HG03558 (cell line): Measurements from ENCODE around the gene ADSL.

ENCODE experiments used
- ATAC-seq: cut with Tn5 transposase; IDR thresholded peaks from one replicate; pipeline ENCODE4 v1.9.1; 2021; ENCODE audit warnings: moderate number of reproducible peaks; ENCODE audit not compliant: unreplicated experiment; ENCODE audit errors: extremely low read depth

ADSL gene

GRCh38 chr22:40326905-40327735 lies 19.2 kb upstream of the ADSL start:
- no peak for ATAC-seq

DNA sequence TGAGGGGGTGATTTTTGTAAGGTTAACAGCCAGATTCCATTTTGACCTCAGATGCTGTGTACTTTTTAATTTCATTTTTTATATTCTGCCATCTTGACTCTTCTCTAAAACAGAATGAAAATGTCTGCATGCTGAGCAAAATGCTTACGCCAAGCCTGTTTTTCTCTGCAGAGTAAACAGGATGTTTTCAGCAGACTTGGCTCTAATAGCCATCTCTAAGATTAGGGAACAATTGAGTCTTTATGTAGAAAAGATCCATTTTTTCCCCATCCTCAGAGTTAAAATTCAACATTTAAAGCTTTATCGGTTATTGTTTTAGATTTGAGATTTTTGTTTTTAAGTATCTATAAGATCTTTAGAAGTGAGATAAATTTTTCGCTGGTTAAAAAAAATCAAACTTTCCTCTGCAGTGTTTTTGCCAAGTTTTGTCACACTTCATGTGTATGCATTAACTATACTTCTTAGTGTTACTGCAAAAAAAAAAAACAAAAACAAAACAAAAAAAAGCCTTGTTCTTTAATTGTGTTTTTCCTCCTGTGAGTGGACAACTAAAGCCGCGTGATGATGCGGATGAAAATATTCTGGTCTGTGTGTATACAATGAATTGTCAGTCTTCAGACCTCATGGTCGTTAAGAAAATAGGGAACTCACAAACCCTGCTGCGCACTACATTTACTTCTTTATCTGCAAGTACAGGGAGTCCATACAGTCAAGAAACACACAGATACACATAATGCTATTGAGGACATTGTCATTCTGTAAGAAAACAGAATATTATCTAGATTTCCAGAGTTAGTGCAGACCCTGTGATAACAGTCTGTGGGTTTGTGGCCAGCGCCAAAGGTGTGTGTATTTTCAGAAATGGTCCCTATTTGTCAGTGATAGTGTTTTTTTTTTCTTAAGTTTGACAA lies 17.5 kb upstream of the ADSL start:
- no peak for ATAC-seq

DNA sequence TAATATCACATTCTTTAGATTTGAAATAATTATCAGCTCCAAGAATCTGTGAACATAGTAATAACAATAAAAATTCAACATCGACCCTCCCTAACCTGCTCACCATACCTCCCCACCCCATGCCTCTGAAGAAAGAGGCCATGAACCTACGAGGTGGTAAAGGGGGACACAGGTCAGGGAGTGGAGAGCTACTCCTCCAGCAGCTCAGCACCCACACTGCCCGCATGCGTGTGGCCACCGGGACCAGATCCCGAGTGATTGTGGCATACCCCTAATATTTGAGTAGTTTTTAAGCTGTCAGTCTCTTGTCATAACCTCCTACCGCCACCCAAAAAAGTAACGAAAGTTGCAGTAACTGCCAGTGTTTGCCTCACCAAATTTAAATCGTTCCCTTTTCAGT lies 16.8 kb upstream of the ADSL start:
- no peak for ATAC-seq

GRCh38 chr22:40330086-40330485 lies 16.2 kb upstream of the ADSL start:
- ATAC-seq = no peak

- ATAC-seq = no peak
Measured at GRCh38 chr22:40330615-40331014, 15.7 kb upstream of the ADSL start.

GRCh38 chr22:40331706-40332105 lies 14.6 kb upstream of the ADSL start:
- ATAC-seq = no peak

DNA sequence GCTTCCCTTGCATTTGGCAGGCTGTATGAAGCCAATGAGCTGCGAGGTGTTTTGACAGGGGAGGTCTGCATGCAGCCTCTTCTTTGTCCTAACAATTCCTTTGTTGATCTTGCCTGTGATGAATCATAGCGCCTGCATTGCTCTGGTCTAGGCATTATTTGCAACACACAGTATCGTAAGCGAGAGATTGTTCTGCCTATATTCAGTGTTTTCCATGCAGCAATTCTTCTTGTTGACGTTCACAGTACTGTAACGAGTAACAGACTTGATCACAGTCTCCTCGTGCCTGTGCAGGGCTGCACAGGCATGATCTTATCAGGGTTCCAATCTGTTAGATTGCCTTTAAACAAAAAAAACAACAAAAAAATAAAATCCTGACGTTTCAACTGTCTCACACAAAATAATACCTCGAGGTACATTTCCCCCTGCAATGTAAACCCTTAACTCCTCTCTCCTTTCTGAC lies 13.9 kb upstream of the ADSL start:
- no peak for ATAC-seq

GRCh38 chr22:40334060-40334459 lies 12.2 kb upstream of the ADSL start:
- no peak for ATAC-seq

DNA sequence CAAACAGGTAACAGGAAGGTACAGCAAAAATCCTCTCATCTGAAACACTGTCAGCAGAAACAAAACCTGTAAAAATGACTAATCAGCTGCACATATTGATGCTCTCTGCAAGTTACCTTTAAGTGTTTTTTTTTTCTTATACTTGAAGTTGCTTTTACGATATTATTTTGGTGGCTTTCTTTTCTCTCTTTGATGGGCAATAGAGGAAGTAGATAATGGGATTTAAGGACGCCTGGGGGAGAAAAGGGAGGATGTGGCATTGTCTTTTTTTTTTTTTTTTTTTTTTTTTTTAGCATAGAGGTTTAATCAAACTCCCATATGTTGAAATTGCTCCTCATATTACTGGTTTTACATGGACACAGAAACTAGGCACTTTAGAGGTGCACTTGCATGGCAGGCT lies 11.4 kb upstream of the ADSL start:
- ATAC-seq = no peak

GRCh38 chr22:40335358-40335757 lies 10.9 kb upstream of the ADSL start:
- ATAC-seq = no peak

GRCh38 chr22:40340044-40340443 lies 6.3 kb upstream of the ADSL start:
- ATAC-seq = no peak

DNA sequence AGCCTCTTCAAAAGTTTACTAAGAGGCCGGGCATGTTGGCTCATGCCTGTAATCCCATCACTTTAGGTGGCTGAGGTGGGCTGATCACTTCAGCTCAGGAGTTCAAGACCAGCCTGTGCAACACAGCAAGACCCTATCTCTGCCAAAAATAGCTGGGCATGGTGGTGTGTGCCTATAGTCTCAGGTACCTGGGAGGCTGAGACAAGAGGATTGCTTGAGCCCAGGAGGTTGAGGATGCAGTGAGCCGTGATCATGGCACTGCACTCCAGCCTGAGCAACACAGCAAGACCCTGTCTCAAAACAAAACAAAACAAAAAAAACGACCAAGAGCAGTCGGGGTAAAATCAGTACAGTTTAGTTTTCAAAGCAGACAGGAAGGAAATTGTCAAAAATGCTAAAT lies 4.7 kb upstream of the ADSL start:
- no peak for ATAC-seq

GRCh38 chr22:40342521-40342920 lies 3.8 kb upstream of the ADSL start:
- ATAC-seq = no peak

- no peak for ATAC-seq
Measured at GRCh38 chr22:40345271-40345670, 1.0 kb upstream of the ADSL start.

GRCh38 chr22:40345815-40346184 lies 500 bp upstream of the ADSL start:
- ATAC-seq = no peak

- ATAC-seq = no peak
Measured at GRCh38 chr22:40347300-40347699, 1.0 kb downstream of the ADSL start.

- no peak for ATAC-seq
Measured at GRCh38 chr22:40348025-40348658, 1.8 kb downstream of the ADSL start.

GRCh38 chr22:40352763-40353162 lies 6.5 kb downstream of the ADSL start:
- ATAC-seq = no peak

DNA sequence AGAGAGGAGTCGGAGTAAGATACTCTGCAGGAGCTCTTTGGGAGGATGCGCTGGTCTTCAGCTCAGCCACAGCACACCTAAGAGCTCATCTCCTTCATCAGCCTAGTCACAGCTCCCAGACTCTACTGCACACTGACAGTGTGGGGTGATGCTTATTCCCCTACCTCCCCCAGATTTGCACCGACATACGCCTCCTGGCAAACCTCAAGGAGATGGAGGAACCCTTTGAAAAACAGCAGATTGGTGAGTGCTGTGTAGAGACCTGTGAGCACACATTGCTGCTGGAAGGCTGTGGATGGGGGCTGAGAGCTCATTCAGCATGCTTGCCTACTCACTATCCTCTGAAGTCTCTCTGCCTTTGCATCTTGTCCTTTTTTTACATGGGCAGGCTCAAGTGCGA lies 14.8 kb downstream of the ADSL start:
- ATAC-seq = no peak

GRCh38 chr22:40363059-40363458 lies 16.8 kb downstream of the ADSL start:
- ATAC-seq = no peak

DNA sequence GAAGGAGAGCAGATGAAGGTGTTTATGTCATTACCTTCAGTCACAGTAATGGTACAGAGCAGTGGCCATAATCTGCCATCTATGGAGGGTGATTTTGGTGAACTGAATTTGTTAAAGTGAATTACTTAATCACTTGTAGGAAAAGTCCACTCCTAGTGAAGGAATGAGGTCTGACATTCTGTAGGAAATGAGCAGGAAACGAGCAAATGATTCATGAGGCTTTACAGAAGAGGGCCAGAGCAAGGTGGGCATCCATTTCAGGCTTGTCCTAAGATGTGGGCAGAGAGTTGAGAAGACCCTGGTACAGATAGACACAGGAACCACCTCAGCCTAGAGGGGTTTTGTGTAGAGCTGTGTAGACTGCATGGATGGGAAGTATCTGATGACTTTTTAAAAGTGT lies 18.1 kb downstream of the ADSL start:
- no peak for ATAC-seq
